GM18508 (cell line): ENCODE results near the gene C3orf70.

Experiments used
- ATAC-seq: cut with Tn5 transposase; IDR thresholded peaks from one replicate; pipeline ENCODE4 v1.9.1; 2021; ENCODE audit warnings: moderate number of reproducible peaks; ENCODE audit not compliant: insufficient read depth, unreplicated experiment

C3orf70 gene

GRCh38 chr3:185090811-185091210 lies 62.0 kb downstream of the C3orf70 start:
- ATAC-seq = no peak

- no peak for ATAC-seq
Observed at GRCh38 chr3:185089751-185090150, 63.1 kb downstream of the C3orf70 start.

GRCh38 chr3:185089343-185089742 lies 63.5 kb downstream of the C3orf70 start:
- no peak for ATAC-seq

- ATAC-seq = no peak
Observed at GRCh38 chr3:185087419-185087818, 65.4 kb downstream of the C3orf70 start.

- no peak for ATAC-seq
Observed at GRCh38 chr3:185084901-185085300, 68.0 kb downstream of the C3orf70 start.

DNA sequence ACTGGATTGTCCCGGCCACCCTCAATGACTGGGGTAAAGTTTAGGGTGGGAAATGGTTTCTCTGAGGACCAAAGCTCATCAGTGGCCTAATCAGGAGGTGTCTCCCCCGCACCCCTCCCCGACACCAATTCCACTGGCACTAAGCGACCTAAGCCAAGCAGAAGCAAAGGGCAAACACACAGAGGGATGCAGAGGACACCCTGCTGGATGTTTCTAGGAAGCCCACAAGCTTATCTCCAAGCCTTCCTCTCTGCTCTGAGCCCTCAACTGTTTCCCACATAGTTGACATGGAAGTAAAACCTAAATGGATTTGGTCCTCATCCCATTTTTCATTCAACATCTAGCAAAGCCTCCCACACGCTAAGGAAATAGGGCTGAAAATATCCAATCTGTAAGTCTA lies 68.5 kb downstream of the C3orf70 start:
- ATAC-seq = no peak

GRCh38 chr3:185082829-185083228 lies 70.0 kb downstream of the C3orf70 start:
- ATAC-seq = no peak

DNA sequence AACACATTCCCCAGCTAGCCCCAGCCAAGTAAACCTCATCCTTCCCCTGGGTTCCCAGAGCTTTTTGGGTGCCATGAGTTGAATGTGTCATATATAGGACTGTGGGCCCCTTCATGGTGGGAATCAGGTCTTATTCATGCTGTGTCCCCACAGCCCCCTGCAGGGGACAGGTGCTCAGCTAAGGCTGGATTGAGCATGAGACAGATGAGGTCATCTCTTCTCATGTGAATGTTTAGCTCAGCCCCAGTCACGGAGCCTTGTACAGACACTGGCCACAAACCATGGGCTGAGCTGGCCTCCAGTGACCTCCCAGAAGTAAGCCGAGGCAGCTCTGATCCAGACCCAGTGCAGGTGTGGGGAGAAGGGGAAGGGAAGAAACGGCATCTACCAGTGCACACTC lies 70.7 kb downstream of the C3orf70 start:
- no peak for ATAC-seq

- ATAC-seq = no peak
Observed at GRCh38 chr3:185081521-185081920, 71.3 kb downstream of the C3orf70 start.

DNA sequence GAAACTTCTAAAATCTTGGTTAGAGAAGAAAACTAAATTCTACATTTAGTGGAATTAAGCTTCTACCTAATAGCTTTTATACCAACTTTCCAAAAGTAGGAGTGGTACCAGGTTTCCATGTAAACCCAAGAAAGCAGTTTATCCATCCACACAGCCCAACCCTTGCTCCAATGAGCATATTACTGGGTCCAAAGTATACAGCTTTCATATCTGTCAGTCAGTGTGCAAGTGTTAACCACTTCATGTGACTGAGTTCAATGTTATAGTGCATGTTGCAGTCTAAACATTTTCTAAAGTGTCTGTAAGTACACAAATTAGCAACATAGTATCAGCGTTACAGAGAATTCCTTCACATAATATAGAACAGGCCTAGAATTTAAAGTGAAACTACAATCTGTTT lies 73.2 kb downstream of the C3orf70 start:
- ATAC-seq = no peak

DNA sequence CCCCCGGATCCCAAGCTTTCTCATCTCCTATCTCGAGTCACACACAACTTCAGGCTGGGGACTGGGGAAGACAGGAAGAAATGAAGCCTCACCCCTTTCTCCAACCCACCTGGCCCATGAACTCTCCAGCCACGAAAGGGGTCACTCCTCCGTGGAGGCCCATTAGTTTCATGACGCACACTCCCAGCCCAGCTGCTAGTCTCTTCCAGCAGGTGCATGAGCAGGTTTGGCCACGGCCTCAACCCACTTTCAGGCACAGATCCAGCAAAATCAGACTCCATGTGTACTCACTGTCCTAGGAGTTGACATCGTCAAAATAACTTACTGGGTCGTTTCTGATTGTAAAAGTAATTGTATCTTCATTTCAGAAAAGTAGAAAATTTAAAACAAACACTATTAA lies 76.6 kb downstream of the C3orf70 start:
- ATAC-seq = no peak

- ATAC-seq = no peak
Observed at GRCh38 chr3:185075547-185075946, 77.3 kb downstream of the C3orf70 start.

GRCh38 chr3:185071287-185071800 lies 81.5 kb downstream of the C3orf70 start:
- no peak for ATAC-seq

- no peak for ATAC-seq
Observed at GRCh38 chr3:185070491-185071286, 82.2 kb downstream of the C3orf70 start.

- ATAC-seq = no peak
Observed at GRCh38 chr3:185069037-185070030, 83.5 kb downstream of the C3orf70 start.

- no peak for ATAC-seq
Observed at GRCh38 chr3:185067173-185067572, 85.7 kb downstream of the C3orf70 start.

GRCh38 chr3:185066251-185066650 lies 86.6 kb downstream of the C3orf70 start:
- ATAC-seq = no peak

DNA sequence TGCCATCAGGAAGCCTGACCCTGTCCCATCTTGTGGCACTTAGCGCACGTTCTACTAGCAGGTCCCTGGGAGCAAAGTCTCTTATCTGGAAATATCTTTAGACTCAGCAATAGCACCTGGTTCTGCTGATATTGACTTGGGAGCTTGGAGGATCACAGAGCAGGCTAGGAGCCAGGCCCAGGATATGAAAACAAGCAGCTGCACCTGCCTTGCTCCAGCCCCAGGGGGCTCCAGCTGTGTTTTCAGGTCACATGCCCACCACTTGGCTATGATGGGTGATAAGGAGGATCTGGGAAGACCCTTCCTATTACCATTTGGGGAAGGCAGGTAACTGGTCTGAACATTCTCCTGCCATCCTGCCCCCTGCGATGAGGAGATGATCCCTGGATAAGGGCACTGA lies 87.8 kb downstream of the C3orf70 start:
- ATAC-seq = no peak

- ATAC-seq = no peak
Observed at GRCh38 chr3:185063431-185063830, 89.4 kb downstream of the C3orf70 start.

GRCh38 chr3:185062191-185062590 lies 90.7 kb downstream of the C3orf70 start:
- no peak for ATAC-seq

- no peak for ATAC-seq
Observed at GRCh38 chr3:185060655-185061054, 92.2 kb downstream of the C3orf70 start.
